Liver (tissue), 3 donors: ENCODE measurements around the gene PSPC1.

Experiments used
- CTCF ChIP-seq: fragments of 150-350 bp; IDR thresholded peaks from 2 replicates; pipeline ENCODE4 v1.5.1; 2017; ENCODE audit warnings: improper control_type of control experiment, low read depth, low read length; ENCODE audit not compliant: missing input control
- EGR1 ChIP-seq, 2 donors: IDR thresholded peaks; 2 replicates each; pipeline ENCODE4 v1.6.1; 2016 to 2018; ENCODE audit warnings: antibody characterized with exemption in 2 of 2, low read depth in 2 of 2
- TF ChIP-seq, protein P1 (sequence below): IDR thresholded peaks from 2 replicates; pipeline ENCODE4 v1.6.1; 2016; ENCODE audit warnings: antibody characterized with exemption
- donor health status: healthy.
- donor health status: healthy.

GRCh38 chr13:19685437-19685836 lies 97.3 kb downstream of the PSPC1 start:
- TF ChIP-seq, protein P1, sequence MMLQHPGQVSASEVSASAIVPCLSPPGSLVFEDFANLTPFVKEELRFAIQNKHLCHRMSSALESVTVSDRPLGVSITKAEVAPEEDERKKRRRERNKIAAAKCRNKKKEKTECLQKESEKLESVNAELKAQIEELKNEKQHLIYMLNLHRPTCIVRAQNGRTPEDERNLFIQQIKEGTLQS: no peak
- TF ChIP-seq CTCF: no peak
- TF ChIP-seq EGR1 (IDR thresholded peaks at IDR 0.05; ENCODE audit: low read depth in 2 of 2): no peak
